HG03439 (cell line): ENCODE measurements around the gene MIA2.
A peak's percentile ranks its signal among the peaks of the same experiment; 100 is the strongest.
"Not testable (repeated sequence)": the region's sequence is repeated elsewhere in the genome, so short reads cannot be mapped to it uniquely, and the experiment has no call there.

Experiments
- ATAC-seq: cut with Tn5 transposase; IDR thresholded peaks from one replicate; pipeline ENCODE4 v1.9.1; 2021; ENCODE audit warnings: mild to moderate bottlenecking, moderate library complexity; ENCODE audit not compliant: unreplicated experiment

MIA2 gene

GRCh38 chr14:39233680-39234326 lies at the start of gene MIA2:
Gene MIA2, plus strand, starts transcription at chr14:39233915. Its CDS starts 200 bp downstream, at chr14:39234115.
- no peak for ATAC-seq

- no peak for ATAC-seq
Observed at GRCh38 chr14:39184628-39185255, 49.0 kb upstream of the MIA2 start.

- ATAC-seq: no peak
Observed at GRCh38 chr14:39185256-39186049, 48.3 kb upstream of the MIA2 start.

- no peak for ATAC-seq
Observed at GRCh38 chr14:39186941-39187525, 46.7 kb upstream of the MIA2 start.

- ATAC-seq: no peak
Observed at GRCh38 chr14:39203659-39204606, 29.8 kb upstream of the MIA2 start.

GRCh38 chr14:39207430-39207829 lies 26.3 kb upstream of the MIA2 start:
- ATAC-seq: not testable (repeated sequence)

GRCh38 chr14:39211109-39211741 lies 22.5 kb upstream of the MIA2 start:
- ATAC-seq: no peak

GRCh38 chr14:39212034-39212433 lies 21.7 kb upstream of the MIA2 start:
- no peak for ATAC-seq

GRCh38 chr14:39212693-39213092 lies 21.0 kb upstream of the MIA2 start:
- no peak for ATAC-seq

GRCh38 chr14:39217214-39217879 lies 16.4 kb upstream of the MIA2 start:
- no peak for ATAC-seq

GRCh38 chr14:39218171-39218769 lies 15.4 kb upstream of the MIA2 start:
- ATAC-seq: no peak

- no peak for ATAC-seq
Observed at GRCh38 chr14:39219075-39219499, 14.6 kb upstream of the MIA2 start.

GRCh38 chr14:39220473-39220872 lies 13.2 kb upstream of the MIA2 start:
- ATAC-seq: not testable (repeated sequence)

- no peak for ATAC-seq
Observed at GRCh38 chr14:39228044-39228443, 5.7 kb upstream of the MIA2 start.

GRCh38 chr14:39228509-39229221 lies 5.0 kb upstream of the MIA2 start:
- ATAC-seq: no peak

GRCh38 chr14:39229222-39229543 lies 4.5 kb upstream of the MIA2 start:
- peak; percentile 77 for ATAC-seq

GRCh38 chr14:39229601-39230110 lies 4.1 kb upstream of the MIA2 start:
- ATAC-seq: no peak

GRCh38 chr14:39230416-39231035 lies 3.2 kb upstream of the MIA2 start:
- ATAC-seq: no peak
